Measurements from ENCODE around the gene OR6F1.
"Not testable (repeated sequence)": the region's sequence is repeated elsewhere in the genome, so short reads cannot be mapped to it uniquely, and the experiment has no call there.

The OR6F1 gene

GRCh38 chr1:247721222-247721621 lies 4.8 kb upstream of the OR6F1 start:
- H3K4me2 ChIP-seq (ENCODE audit: low read depth, low read length, poor library complexity, severe bottlenecking) = no peak overlapping the region

GRCh38 chr1:247713753-247714152 lies 2.7 kb downstream of the OR6F1 start:
- Histone ChIP-seq H2AFZ (ENCODE audit: low read length) (no peak overlapping the region), H4K20me1 (ENCODE audit: insufficient read depth, low read length, poor library complexity, severe bottlenecking) (no peaks in the 10 kb centered on the region), H3K9me3 (ENCODE audit: insufficient read depth, low read depth, low read length) (no peaks in the 10 kb centered on the region), H3K9ac (ENCODE audit: low read depth, low read length, poor library complexity, severe bottlenecking) (no peak overlapping the region), H3K9me2 (replicated peaks; ENCODE audit: low read depth, low read length) (no peaks in the 10 kb centered on the region), H3K79me2 (ENCODE audit: insufficient read depth, low read length) (no peaks in the 10 kb centered on the region), H3K4me2 (ENCODE audit: low read depth, low read length, poor library complexity, severe bottlenecking) (no peak overlapping the region), H3F3A (ENCODE audit: low read depth) (no peaks in the 10 kb centered on the region), H3K4me3 (ENCODE audit: low read length, poor library complexity, severe bottlenecking) (no peak overlapping the region), H3K4me1 (ENCODE audit: insufficient read depth, low read length, poor library complexity, severe bottlenecking) (no peaks in the 10 kb centered on the region), H3K36me3 (ENCODE audit: insufficient read depth, low read length) (no peaks in the 10 kb centered on the region), H3K27me3 (ENCODE audit: insufficient read depth, low read length, poor library complexity, severe bottlenecking) (no peaks in the 10 kb centered on the region)
- TF ChIP-seq CTCF (conservative IDR thresholded peaks at IDR 0.05; ENCODE audit: low read length) (no peak), EZH2phosphoT487 (IDR thresholded peaks at IDR 0.05; ENCODE audit: borderline replicate concordance) (no peak)

More at GRCh38 chr1:247721222-247721621, 4.8 kb upstream of the OR6F1 start:
- H3K9me3 ChIP-seq (ENCODE audit: insufficient read depth, low read depth, low read length) = no peaks in the 10 kb centered on the region
- TF ChIP-seq CTCF (conservative IDR thresholded peaks at IDR 0.05; ENCODE audit: low read length) = no peak
- no peak for TF ChIP-seq EZH2phosphoT487 (IDR thresholded peaks at IDR 0.05; ENCODE audit: borderline replicate concordance)
- H4K20me1 ChIP-seq (ENCODE audit: insufficient read depth, low read length, poor library complexity, severe bottlenecking) = no peaks in the 10 kb centered on the region
- no peaks in the 10 kb centered on the region for H3K9me2 ChIP-seq (replicated peaks; ENCODE audit: low read depth, low read length)
- no peaks in the 10 kb centered on the region for H3K4me1 ChIP-seq (ENCODE audit: insufficient read depth, low read length, poor library complexity, severe bottlenecking)
- H3F3A ChIP-seq (ENCODE audit: low read depth) = no peaks in the 10 kb centered on the region
- H3K79me2 ChIP-seq (ENCODE audit: insufficient read depth, low read length) = no peaks in the 10 kb centered on the region
- H3K36me3 ChIP-seq (ENCODE audit: insufficient read depth, low read length) = no peaks in the 10 kb centered on the region
- H3K4me3 ChIP-seq (ENCODE audit: low read length, poor library complexity, severe bottlenecking) = no peak overlapping the region
- no peak overlapping the region for H2AFZ ChIP-seq (ENCODE audit: low read length)
- no peaks in the 10 kb centered on the region for H3K27me3 ChIP-seq (ENCODE audit: insufficient read depth, low read length, poor library complexity, severe bottlenecking)
- H3K9ac ChIP-seq (ENCODE audit: low read depth, low read length, poor library complexity, severe bottlenecking) = no peak overlapping the region

- not testable (repeated sequence) for H3K4me2 ChIP-seq (ENCODE audit: low read depth, low read length, poor library complexity, severe bottlenecking); H3F3A ChIP-seq (ENCODE audit: low read depth); H3K27me3 ChIP-seq (ENCODE audit: insufficient read depth, low read length, poor library complexity, severe bottlenecking); H2AFZ ChIP-seq (ENCODE audit: low read length); H3K4me1 ChIP-seq (ENCODE audit: insufficient read depth, low read length, poor library complexity, severe bottlenecking); H3K4me3 ChIP-seq (ENCODE audit: low read length, poor library complexity, severe bottlenecking); H3K36me3 ChIP-seq (ENCODE audit: insufficient read depth, low read length); H3K9ac ChIP-seq (ENCODE audit: low read depth, low read length, poor library complexity, severe bottlenecking); H3K79me2 ChIP-seq (ENCODE audit: insufficient read depth, low read length); H3K9me3 ChIP-seq (ENCODE audit: insufficient read depth, low read depth, low read length); H3K9me2 ChIP-seq (replicated peaks; ENCODE audit: low read depth, low read length); H4K20me1 ChIP-seq (ENCODE audit: insufficient read depth, low read length, poor library complexity, severe bottlenecking)
These were observed 5.8 kb downstream of the OR6F1 start for GRCh38 chr1:247710681-247711080.

- TF ChIP-seq EZH2phosphoT487 (IDR thresholded peaks at IDR 0.05; ENCODE audit: borderline replicate concordance) (peak; percentile 57; the same call in 1 of the 2 replicates), CTCF (conservative IDR thresholded peaks at IDR 0.05; ENCODE audit: low read length) (no peak)
- no peaks in the 10 kb centered on the region for H3K9me2 ChIP-seq (replicated peaks; ENCODE audit: low read depth, low read length)
- H3K9ac ChIP-seq (ENCODE audit: low read depth, low read length, poor library complexity, severe bottlenecking) = no peak overlapping the region
- H3K4me2 ChIP-seq (ENCODE audit: low read depth, low read length, poor library complexity, severe bottlenecking) = peak overlapping the region; percentile 27
- no peaks in the 10 kb centered on the region for H3K9me3 ChIP-seq (ENCODE audit: insufficient read depth, low read depth, low read length)
- no peaks in the 10 kb centered on the region for H3K79me2 ChIP-seq (ENCODE audit: insufficient read depth, low read length)
- H3K4me3 ChIP-seq (ENCODE audit: low read length, poor library complexity, severe bottlenecking) = peak overlapping the region; percentile 7
- H3K36me3 ChIP-seq (ENCODE audit: insufficient read depth, low read length) = no peaks in the 10 kb centered on the region
- peaks cover 50% of the 10 kb centered on the region for H3K27me3 ChIP-seq (ENCODE audit: insufficient read depth, low read length, poor library complexity, severe bottlenecking)
- peaks cover 13% of the 10 kb centered on the region for H3K4me1 ChIP-seq (ENCODE audit: insufficient read depth, low read length, poor library complexity, severe bottlenecking)
- H4K20me1 ChIP-seq (ENCODE audit: insufficient read depth, low read length, poor library complexity, severe bottlenecking) = no peaks in the 10 kb centered on the region
- no peaks in the 10 kb centered on the region for H3F3A ChIP-seq (ENCODE audit: low read depth)
- no peak overlapping the region for H2AFZ ChIP-seq (ENCODE audit: low read length)
These were observed 15.1 kb downstream of the OR6F1 start for GRCh38 chr1:247701338-247701737.
